ENCODE measurements around the gene CLEC16A. TPM values are rescaled to one million over a fixed set of nuclear protein-coding genes. Genes with fewer than 3 reads are reported as not detected.

Gene CLEC16A
- total and polyA plus RNA-seq, 9 of the 15 experiments (the other 6 are each of a cell fraction or from before 2014, with no cell fraction given) = 1.00 to 22.3 (median 10.0) TPM

- Histone ChIP-seq H3K79me2 (ENCODE audit: control insufficient read depth, insufficient read depth, low read length) (no peaks in the 10 kb centered on the region; the same call in 2 of the 3 replicates), H2AFZ (ENCODE audit: low read depth, low read length) (no peak overlapping the region), H3K9me1 (ENCODE audit: control insufficient read depth, insufficient read depth, low read length) (peaks cover 6% of the 10 kb centered on the region), H3K36me3 (ENCODE audit: control insufficient read depth, insufficient read depth, low read length) (peaks cover 53% of the 10 kb centered on the region), H3K4me3 (no peak overlapping the region), H3K9me3 (replicated peaks; ENCODE audit: control insufficient read depth, insufficient read depth, low read depth, low read length) (no peaks in the 10 kb centered on the region), H3K27ac (ENCODE audit: extremely low read depth, low read depth, low read length) (peak overlapping the region; percentile 15; the same call in 1 of the 3 replicates), H3K4me2 (ENCODE audit: insufficient read depth, low read length) (no peak overlapping the region), H3K27me3 (ENCODE audit: control insufficient read depth in 2 of 2, insufficient read depth in 2 of 2, low read length in 2 of 2) (no peaks in the 10 kb centered on the region), H3K4me1 (replicated peaks in 1 of 2; ENCODE audit: control insufficient read depth in 2 of 2, insufficient read depth in 2 of 2, low read length in 2 of 2) (peaks cover 14 to 28% of the 10 kb centered on the region in 2 experiments; a peak in 4 of 5 replicates), H3K9ac (ENCODE audit: insufficient read depth in 1 of 2, low read depth in 2 of 2, low read length in 2 of 2) (no peak overlapping the region; a peak in 1 of 4 replicates), H4K20me1 (replicated peaks; ENCODE audit: control insufficient read depth, insufficient read depth, low read length) (peaks cover 9% of the 10 kb centered on the region; the same call in 1 of the 2 replicates)
- ATAC-seq = no peak
- WGBS (ENCODE audit: insufficient coverage, low coverage, missing lambda C conversion rate) = 43% methylated on average over 4 of the region's 4 CpGs
- ChIA-PET CTCF (ENCODE audit: low intra/inter-chr PET ratio) (no interaction called here), POLR2A (interaction anchor here (0.6 to 0.7 kb wide), 2 partner anchors 19 to 150 kb away, joined by 3 to 6 read pairs; no protein-coding TSS in a partner anchor)
- BruUV-seq (replicated peaks) = no TSS peak
- intact Hi-C loops (cut with micrococcal nuclease) (no loop called here), in situ Hi-C loops (cut with MboI) (no loop called here)
- FAIRE-seq = no peak
- no peak for DNase-seq (ENCODE audit: extremely low read depth in 1 of 4, low spot score in 3 of 4)
- TF ChIP-seq ZBTB33 (CRISPR knock-in tag; IDR thresholded peaks at IDR 0.05) (no peak), CREBBP (IDR thresholded peaks at IDR 0.05; ENCODE audit: low read depth, low read length) (no peak), CUX1 (CRISPR knock-in tag; IDR thresholded peaks at IDR 0.05) (no peak), CHAMP1 (IDR thresholded peaks at IDR 0.05) (no peak), BRF1 (IDR thresholded peaks at IDR 0.05; ENCODE audit: borderline replicate concordance, extremely low read depth, insufficient read length) (no peak)
Observed at GRCh38 chr16:10992112-10992511, 47.7 kb downstream of the CLEC16A start.

All from K562 (cell line).